NCI-H748 (cell line): Measurements from ENCODE around the gene P2RY11.

Source experiments
- DNase-seq: peaks from one replicate; lab custom pipeline; 2025; ENCODE audit not compliant: unreplicated experiment; lab: John Stamatoyannopoulos, UW

The P2RY11 gene

GRCh38 chr19:10092648-10093294 is 18.7 kb upstream of the P2RY11 start:
- DNase-seq: no peak

GRCh38 chr19:10093295-10094186 is 18.0 kb upstream of the P2RY11 start:
- no peak for DNase-seq

GRCh38 chr19:10095622-10095947 is 15.9 kb upstream of the P2RY11 start:
- no peak for DNase-seq

- DNase-seq: peak; percentile 89
Measured at GRCh38 chr19:10095948-10096614, 15.4 kb upstream of the P2RY11 start.

GRCh38 chr19:10096615-10096963 is 14.9 kb upstream of the P2RY11 start:
- no peak for DNase-seq

GRCh38 chr19:10100163-10100785 is 11.2 kb upstream of the P2RY11 start:
- DNase-seq: no peak

GRCh38 chr19:10102787-10103236 is 8.7 kb upstream of the P2RY11 start:
- DNase-seq: no peak

- no peak for DNase-seq
Measured at GRCh38 chr19:10104130-10104513, 7.4 kb upstream of the P2RY11 start.

GRCh38 chr19:10104665-10105508 is 6.6 kb upstream of the P2RY11 start:
- DNase-seq: no peak

- DNase-seq: no peak
Measured at GRCh38 chr19:10105509-10106099, 5.9 kb upstream of the P2RY11 start.

- DNase-seq: peak; percentile 94
Measured at GRCh38 chr19:10106100-10106936, 5.2 kb upstream of the P2RY11 start, which contains the start of gene PPAN. TSS of gene PPAN (plus strand) at chr19:10106362. CDS start at chr19:10106395, 33 bp downstream.

- DNase-seq: no peak
Measured at GRCh38 chr19:10107254-10107653, 4.2 kb upstream of the P2RY11 start.

- DNase-seq: no peak
Measured at GRCh38 chr19:10107817-10108367, 3.6 kb upstream of the P2RY11 start.

GRCh38 chr19:10109528-10109927 is 2.0 kb upstream of the P2RY11 start:
- DNase-seq: no peak

GRCh38 chr19:10110076-10110971 is 1.2 kb upstream of the P2RY11 start:
- DNase-seq: no peak

- DNase-seq: no peak
Measured at GRCh38 chr19:10110972-10111317, 548 bp upstream of the P2RY11 start.

GRCh38 chr19:10112037-10112761 is 706 bp downstream of the P2RY11 start:
- DNase-seq: no peak
